Effector memory CD4-positive, alpha-beta T cell (primary cell): Measurements from ENCODE around the gene PCDH9.
"Not testable (repeated sequence)": the region's sequence is repeated elsewhere in the genome, so short reads cannot be mapped to it uniquely, and the experiment has no call there.

Source experiments
- DNase-seq, 3 donors: peaks; one replicate each; pipeline ENCODE4 v3.0.0-alpha.2; 2020
- H3K27ac ChIP-seq: 2 replicates; pipeline ENCODE4 v1.7.0; 2013; ENCODE audit warnings: mild to moderate bottlenecking, low read length, moderate library complexity; ENCODE audit not compliant: insufficient read depth, poor library complexity, severe bottlenecking
- H3K27me3 ChIP-seq: replicated peaks from 2 replicates; pipeline ENCODE4 v1.7.0; 2013; ENCODE audit warnings: mild to moderate bottlenecking, low read length; ENCODE audit not compliant: insufficient read depth, control insufficient read depth, poor library complexity, severe bottlenecking
- H3K36me3 ChIP-seq: 2 replicates; pipeline ENCODE4 v1.7.0; 2013; ENCODE audit warnings: mild to moderate bottlenecking, low read length, moderate library complexity; ENCODE audit not compliant: control insufficient read depth, insufficient read depth
- H3K4me1 ChIP-seq: 2 replicates; pipeline ENCODE4 v1.7.0; 2013; ENCODE audit warnings: low read length, mild to moderate bottlenecking; ENCODE audit not compliant: control insufficient read depth, insufficient read depth, poor library complexity, severe bottlenecking
- H3K4me3 ChIP-seq: 2 replicates; pipeline ENCODE4 v1.7.0; 2013; ENCODE audit warnings: low read length, low read depth, mild to moderate bottlenecking; ENCODE audit not compliant: insufficient read depth, poor library complexity, severe bottlenecking
- H3K9me3 ChIP-seq: 2 replicates; pipeline ENCODE4 v1.7.0; 2013; ENCODE audit warnings: mild to moderate bottlenecking, low read length, moderate library complexity; ENCODE audit not compliant: control insufficient read depth

Gene PCDH9

DNA sequence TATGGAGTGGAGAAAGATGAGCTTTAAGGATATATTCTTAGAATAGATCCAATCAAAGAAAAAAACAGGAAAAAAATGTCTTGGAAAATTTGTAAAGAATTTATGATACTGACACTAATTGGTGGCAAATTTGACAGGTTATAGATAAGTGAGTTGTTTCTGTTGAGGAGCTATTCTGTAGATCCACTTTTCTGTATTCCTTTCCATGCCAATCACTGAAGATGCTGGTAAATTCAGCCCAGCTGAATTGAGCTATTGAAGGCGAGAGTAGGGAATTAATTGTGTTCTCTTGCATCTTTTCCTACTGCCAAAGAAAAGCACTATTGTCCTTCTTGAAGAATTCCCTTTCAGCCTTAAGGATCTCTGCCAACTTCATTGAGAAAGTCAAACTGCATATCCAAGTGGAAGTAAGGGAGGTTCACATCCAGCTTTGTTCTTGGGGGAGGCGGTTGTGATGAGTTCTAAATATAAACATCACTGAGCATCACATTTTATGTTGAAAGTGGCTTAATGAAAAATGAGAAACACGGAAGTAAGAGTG is 113.1 kb downstream of the PCDH9 start:
- Histone ChIP-seq H3K4me1 (no peaks in the 10 kb centered on the region), H3K4me3 (no peak overlapping the region)

DNA sequence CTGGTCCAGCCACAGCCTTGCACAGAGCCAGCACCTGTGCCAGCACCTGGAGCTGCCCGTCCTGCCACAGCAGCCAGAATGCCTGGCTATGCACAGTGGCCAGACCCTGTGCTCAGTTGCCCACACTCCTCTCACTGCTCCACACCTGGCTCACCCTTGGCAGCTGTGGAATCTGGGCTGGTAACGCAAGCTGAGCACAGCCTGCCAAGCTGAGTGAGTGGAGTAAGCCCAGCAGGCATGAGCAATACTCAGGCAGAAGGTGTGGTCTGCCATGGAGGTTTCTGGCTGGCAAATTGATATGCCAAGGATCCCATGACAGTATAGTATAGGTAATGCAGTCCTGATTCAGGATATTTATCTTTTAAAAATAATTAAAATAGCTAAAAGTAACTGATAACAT is 122.2 kb downstream of the PCDH9 start:
- Histone ChIP-seq H3K9me3 (no peaks in the 10 kb centered on the region), H3K36me3 (no peaks in the 10 kb centered on the region), H3K27ac (no peak overlapping the region), H3K4me3 (no peak overlapping the region), H3K4me1 (no peaks in the 10 kb centered on the region), H3K27me3 (no peaks in the 10 kb centered on the region)
- no peak for DNase-seq

More for the DNA sequence above, 113.1 kb downstream of the PCDH9 start:
- H3K36me3 ChIP-seq: no peaks in the 10 kb centered on the region
- H3K27ac ChIP-seq: no peak overlapping the region
- no peaks in the 10 kb centered on the region for H3K9me3 ChIP-seq
- H3K27me3 ChIP-seq: no peaks in the 10 kb centered on the region
- no peak for DNase-seq

DNA sequence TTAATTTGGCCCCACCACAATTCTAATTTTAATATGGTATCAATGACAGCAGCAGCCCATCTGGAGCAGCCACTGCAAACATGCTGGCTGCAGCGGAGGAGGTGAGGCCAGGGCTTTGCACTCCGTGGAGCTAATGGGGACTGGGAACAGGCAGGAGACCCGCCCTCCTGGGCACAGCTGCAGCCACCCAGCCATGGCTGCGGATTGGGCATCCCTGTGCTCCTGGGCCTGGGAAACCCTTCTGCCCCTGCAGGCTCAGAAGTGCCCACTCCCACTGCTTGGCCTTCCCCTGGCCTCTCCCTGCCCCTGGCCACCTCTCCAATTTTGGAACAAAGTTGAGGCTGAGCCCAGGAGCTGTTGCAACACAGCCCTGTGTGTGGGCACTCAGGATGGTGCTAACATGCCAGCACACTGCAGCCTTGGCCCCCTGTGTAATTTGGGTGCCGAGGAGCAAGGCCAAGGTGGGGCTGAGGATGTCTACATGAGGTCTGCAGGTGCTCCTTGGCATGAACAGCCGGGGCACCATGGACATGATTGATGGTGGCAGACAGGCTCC is 123.6 kb downstream of the PCDH9 start:
- no peak for DNase-seq
- H3K4me1 ChIP-seq: no peaks in the 10 kb centered on the region
- H3K9me3 ChIP-seq: no peaks in the 10 kb centered on the region
- H3K4me3 ChIP-seq: no peak overlapping the region
- no peak overlapping the region for H3K27ac ChIP-seq
- no peaks in the 10 kb centered on the region for H3K36me3 ChIP-seq
- no peaks in the 10 kb centered on the region for H3K27me3 ChIP-seq

DNA sequence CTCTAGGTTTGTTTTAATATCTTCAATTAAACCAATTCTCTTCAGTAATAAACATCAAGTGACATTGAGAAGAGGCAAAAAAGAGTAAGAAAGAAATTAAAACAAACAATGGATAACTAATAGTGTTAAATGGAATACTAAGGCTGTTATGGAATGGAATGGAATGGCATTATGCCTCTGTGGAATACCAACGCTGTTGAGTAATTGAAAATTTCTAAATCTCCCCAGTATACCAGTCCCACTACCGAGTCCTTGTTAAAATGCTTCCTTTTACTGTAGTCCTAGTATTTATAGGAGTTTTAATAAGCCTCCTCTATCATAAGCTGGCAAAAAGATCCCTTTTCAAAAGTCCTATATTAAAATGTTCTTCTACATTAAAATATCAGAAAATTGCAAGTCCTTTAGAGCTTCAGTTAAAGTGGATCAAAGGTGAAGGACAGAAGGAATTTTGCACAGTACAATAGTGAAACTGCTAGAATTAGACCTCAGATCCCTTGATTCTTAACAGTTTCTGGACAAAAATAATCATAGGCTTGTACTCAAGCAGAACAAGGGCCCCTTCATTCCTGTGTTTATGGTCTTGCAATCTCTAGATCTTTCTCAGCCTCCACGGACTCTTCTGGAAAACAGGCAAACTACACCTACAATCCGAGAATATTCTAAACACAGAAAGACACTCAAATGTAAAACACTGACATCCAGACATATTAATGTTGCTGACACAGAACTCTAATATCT is 128.2 kb downstream of the PCDH9 start:
- H3K27ac ChIP-seq: no peak overlapping the region
- H3K9me3 ChIP-seq: no peaks in the 10 kb centered on the region
- no peak for DNase-seq

DNA sequence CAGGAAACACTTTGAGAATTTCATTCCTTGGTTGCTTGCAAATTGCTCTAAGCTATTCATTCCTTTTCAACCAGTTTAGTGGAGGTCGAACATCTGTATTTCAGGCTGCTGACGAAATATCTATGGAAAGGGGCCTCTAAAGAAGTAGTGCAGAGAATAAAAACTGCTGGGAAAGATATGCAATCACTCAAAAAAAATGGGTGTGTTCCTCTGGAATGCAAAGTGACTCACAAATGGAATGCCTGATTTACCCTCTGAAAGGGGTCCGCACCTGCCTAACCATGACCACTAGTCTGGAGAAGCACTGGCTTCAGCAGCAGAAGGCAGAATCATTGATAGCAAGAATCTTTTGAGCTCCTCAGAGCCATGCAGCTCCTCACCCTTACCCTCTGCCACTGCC is 129.4 kb downstream of the PCDH9 start:
- H3K9me3 ChIP-seq: no peaks in the 10 kb centered on the region
- H3K36me3 ChIP-seq: no peaks in the 10 kb centered on the region
- H3K27ac ChIP-seq: no peak overlapping the region
- H3K27me3 ChIP-seq: no peaks in the 10 kb centered on the region
- DNase-seq: no peak
- no peaks in the 10 kb centered on the region for H3K4me1 ChIP-seq
- H3K4me3 ChIP-seq: no peak overlapping the region

More for the DNA sequence above, 128.2 kb downstream of the PCDH9 start:
- H3K4me3 ChIP-seq: no peak overlapping the region
- H3K36me3 ChIP-seq: no peaks in the 10 kb centered on the region
- no peaks in the 10 kb centered on the region for H3K4me1 ChIP-seq
- H3K27me3 ChIP-seq: no peaks in the 10 kb centered on the region

DNA sequence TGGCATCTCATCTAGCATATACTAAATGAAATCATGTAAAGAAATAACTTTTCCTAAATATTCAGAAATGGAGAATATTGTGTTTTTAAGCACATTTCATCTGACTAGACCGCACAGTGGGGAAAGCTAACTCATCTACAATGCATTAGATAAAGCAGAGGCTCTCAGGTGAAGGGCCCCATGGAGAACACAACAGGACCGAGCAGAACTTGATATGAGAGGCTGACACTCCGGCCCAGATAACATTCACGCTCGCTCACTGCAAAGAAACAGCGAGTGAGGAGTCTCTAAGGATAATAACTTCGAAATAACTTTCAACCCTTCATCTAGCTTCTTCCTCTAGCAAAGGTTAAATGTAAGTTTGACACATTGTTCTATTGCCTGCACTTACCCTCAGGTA is 130.6 kb downstream of the PCDH9 start:
- no peaks in the 10 kb centered on the region for H3K27me3 ChIP-seq
- H3K4me3 ChIP-seq: no peak overlapping the region
- H3K4me1 ChIP-seq: no peaks in the 10 kb centered on the region
- no peaks in the 10 kb centered on the region for H3K9me3 ChIP-seq
- no peak overlapping the region for H3K27ac ChIP-seq
- H3K36me3 ChIP-seq: no peaks in the 10 kb centered on the region
- no peak for DNase-seq

DNA sequence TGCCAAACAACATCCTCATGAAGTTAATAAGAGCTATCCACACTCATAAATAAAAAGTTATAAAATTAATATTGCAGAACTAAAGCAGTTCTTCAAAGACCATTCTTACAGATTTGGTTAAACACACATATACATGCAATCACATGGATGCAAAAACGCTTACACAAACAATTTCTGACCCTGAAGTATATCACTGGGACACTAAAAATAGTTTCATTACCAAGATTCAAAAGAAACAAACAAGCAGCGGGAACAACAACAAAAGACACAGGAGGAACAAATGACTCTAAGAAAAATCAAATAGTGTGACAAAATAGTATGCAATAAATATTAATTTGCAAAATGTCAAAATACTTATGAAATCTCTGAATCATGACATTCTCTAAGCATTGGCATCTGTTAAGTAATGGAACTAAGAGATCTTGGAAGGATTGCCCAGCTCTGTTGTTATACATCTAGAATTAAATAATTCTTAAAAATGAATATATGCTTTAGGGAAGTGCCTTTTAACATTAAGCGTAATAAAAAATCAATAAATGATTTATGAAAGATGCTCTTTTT is 132.2 kb downstream of the PCDH9 start:
- H3K9me3 ChIP-seq: no peaks in the 10 kb centered on the region
- H3K4me3 ChIP-seq: no peak overlapping the region
- H3K36me3 ChIP-seq: no peaks in the 10 kb centered on the region
- no peaks in the 10 kb centered on the region for H3K4me1 ChIP-seq
- no peak overlapping the region for H3K27ac ChIP-seq
- H3K27me3 ChIP-seq: no peaks in the 10 kb centered on the region
- no peak for DNase-seq

DNA sequence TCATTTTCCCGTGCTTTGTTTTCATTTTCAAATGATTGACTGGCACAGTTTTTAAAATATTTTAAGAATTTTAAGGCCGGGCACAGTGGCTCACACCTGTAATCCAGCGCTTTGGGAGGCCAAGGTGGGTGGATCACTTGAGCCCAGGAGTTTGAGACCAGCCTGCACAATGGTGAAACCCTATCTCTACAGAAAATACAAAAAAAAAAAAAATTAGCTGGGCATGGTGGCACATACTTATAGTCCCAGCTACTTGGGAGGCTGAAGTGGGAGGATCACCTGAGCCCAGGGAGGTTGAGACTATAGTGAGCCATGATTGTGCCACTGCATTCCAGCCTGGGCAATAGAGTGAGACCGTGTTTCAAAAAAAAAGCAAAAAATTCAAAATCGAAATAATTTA is 133.2 kb downstream of the PCDH9 start:
- H3K36me3 ChIP-seq, DNase-seq, H3K27ac ChIP-seq, H3K4me3 ChIP-seq, H3K4me1 ChIP-seq, H3K27me3 ChIP-seq, H3K9me3 ChIP-seq: not testable (repeated sequence)

DNA sequence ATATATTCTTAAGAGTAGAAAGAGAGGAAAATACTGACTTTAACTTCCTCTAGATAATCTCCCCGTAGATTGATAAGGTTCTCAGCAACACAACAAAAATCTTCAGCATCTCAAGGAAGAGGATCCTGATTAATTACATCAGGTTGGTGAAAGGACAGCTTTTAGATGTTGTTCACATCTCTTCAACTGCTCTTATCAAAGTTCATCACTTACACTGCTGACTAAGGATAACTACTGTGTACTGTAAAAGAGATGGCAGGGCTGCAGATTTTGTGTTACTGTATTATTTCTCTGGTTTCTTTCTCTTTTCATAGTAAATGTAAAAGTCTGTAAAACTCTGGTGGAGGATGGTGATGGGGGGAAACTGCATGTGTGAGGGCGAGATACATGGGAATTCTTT is 133.7 kb downstream of the PCDH9 start:
- Histone ChIP-seq H3K36me3 (no peaks in the 10 kb centered on the region), H3K4me1 (no peaks in the 10 kb centered on the region), H3K9me3 (no peaks in the 10 kb centered on the region), H3K27me3 (no peaks in the 10 kb centered on the region), H3K4me3 (no peak overlapping the region), H3K27ac (no peak overlapping the region)
- no peak for DNase-seq

DNA sequence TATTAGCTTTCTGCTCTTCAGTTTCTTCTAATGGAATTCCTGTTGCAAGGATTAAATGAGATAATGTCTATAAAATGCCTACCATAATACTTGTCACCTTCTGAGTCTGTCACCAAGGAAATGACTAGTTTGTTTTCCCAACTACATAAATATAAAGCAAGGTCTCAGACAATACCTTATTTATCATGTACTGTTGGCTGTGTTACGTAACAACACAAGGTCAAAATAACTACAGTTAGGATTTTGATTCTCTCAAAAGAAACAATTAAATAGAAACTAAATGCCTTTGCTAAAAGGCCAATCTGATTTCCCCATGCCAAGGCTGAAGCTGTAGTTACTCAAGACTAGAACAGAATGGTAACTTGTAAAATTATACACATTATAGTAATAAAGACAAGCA is 134.5 kb downstream of the PCDH9 start:
- H3K36me3 ChIP-seq: no peaks in the 10 kb centered on the region
- no peak overlapping the region for H3K27ac ChIP-seq
- H3K27me3 ChIP-seq: no peaks in the 10 kb centered on the region
- H3K4me1 ChIP-seq: no peaks in the 10 kb centered on the region
- no peaks in the 10 kb centered on the region for H3K9me3 ChIP-seq
- no peak overlapping the region for H3K4me3 ChIP-seq
- no peak for DNase-seq
